IPS-18a (cell line): ENCODE measurements around the gene PPP1R12B.
"Not testable (repeated sequence)": the region's sequence is repeated elsewhere in the genome, so short reads cannot be mapped to it uniquely, and the experiment has no call there.

Experiments used
- H3K27ac ChIP-seq: one replicate; pipeline ENCODE4 v1.5.1; 2013; ENCODE audit warnings: low read length
- H3K27me3 ChIP-seq: one replicate; pipeline ENCODE4 v1.6.1; 2013; ENCODE audit warnings: mild to moderate bottlenecking, low read length; ENCODE audit not compliant: control insufficient read depth, insufficient read depth
- H3K36me3 ChIP-seq: one replicate; pipeline ENCODE4 v1.6.1; 2013; ENCODE audit warnings: low read depth, low read length; ENCODE audit not compliant: control insufficient read depth
- H3K4me1 ChIP-seq: one replicate; pipeline ENCODE4 v1.6.1; 2013; ENCODE audit warnings: low read depth, low read length; ENCODE audit not compliant: control insufficient read depth
- H3K4me3 ChIP-seq: one replicate; pipeline ENCODE4 v1.5.1; 2013; ENCODE audit warnings: low read length
- H3K9ac ChIP-seq: one replicate; pipeline ENCODE4 v1.6.1; 2013; ENCODE audit warnings: mild to moderate bottlenecking, low read length, moderate library complexity
- H3K9me3 ChIP-seq: one replicate; pipeline ENCODE4 v1.6.1; 2013; ENCODE audit warnings: low read depth, low read length; ENCODE audit not compliant: control insufficient read depth

Gene PPP1R12B

GRCh38 chr1:202379884-202380529 is 31.5 kb downstream of the PPP1R12B start:
- not testable (repeated sequence) for H3K36me3 ChIP-seq, H3K27me3 ChIP-seq, H3K9me3 ChIP-seq
- Histone ChIP-seq H3K9ac (peak overlapping the region; percentile 26), H3K27ac (peak overlapping the region; percentile 5), H3K4me1 (peaks cover 17% of the 10 kb centered on the region), H3K4me3 (peak overlapping the region; percentile 33)

GRCh38 chr1:202380535-202380934 is 32.0 kb downstream of the PPP1R12B start:
- not testable (repeated sequence) for H3K27me3 ChIP-seq, H3K36me3 ChIP-seq, H3K9me3 ChIP-seq
- peak overlapping the region; percentile 26 for H3K9ac ChIP-seq
- peak overlapping the region; percentile 33 for H3K4me3 ChIP-seq
- H3K27ac ChIP-seq = peak overlapping the region; percentile 5
- peaks cover 17% of the 10 kb centered on the region for H3K4me1 ChIP-seq

GRCh38 chr1:202381867-202382266 is 33.4 kb downstream of the PPP1R12B start:
- not testable (repeated sequence) for H3K4me3 ChIP-seq, H3K9me3 ChIP-seq, H3K9ac ChIP-seq, H3K27me3 ChIP-seq, H3K36me3 ChIP-seq, H3K27ac ChIP-seq
- peaks cover 17% of the 10 kb centered on the region for H3K4me1 ChIP-seq

GRCh38 chr1:202395831-202396230 is 47.3 kb downstream of the PPP1R12B start:
- not testable (repeated sequence) for H3K4me3 ChIP-seq, H3K9me3 ChIP-seq, H3K4me1 ChIP-seq, H3K9ac ChIP-seq, H3K27me3 ChIP-seq, H3K27ac ChIP-seq, H3K36me3 ChIP-seq

GRCh38 chr1:202397256-202397655 is 48.8 kb downstream of the PPP1R12B start:
- no peaks in the 10 kb centered on the region for H3K4me1 ChIP-seq
- no peaks in the 10 kb centered on the region for H3K9me3 ChIP-seq
- H3K4me3 ChIP-seq = no peak overlapping the region
- H3K36me3 ChIP-seq = no peaks in the 10 kb centered on the region
- H3K9ac ChIP-seq = no peak overlapping the region
- no peak overlapping the region for H3K27ac ChIP-seq
- H3K27me3 ChIP-seq = no peaks in the 10 kb centered on the region

- not testable (repeated sequence) for H3K36me3 ChIP-seq, H3K4me1 ChIP-seq, H3K9me3 ChIP-seq, H3K27ac ChIP-seq, H3K4me3 ChIP-seq, H3K9ac ChIP-seq, H3K27me3 ChIP-seq
These were observed 49.9 kb downstream of the PPP1R12B start for GRCh38 chr1:202398439-202398838.

- H3K9me3 ChIP-seq, H3K9ac ChIP-seq, H3K4me1 ChIP-seq, H3K27me3 ChIP-seq, H3K27ac ChIP-seq, H3K4me3 ChIP-seq, H3K36me3 ChIP-seq: not testable (repeated sequence)
These were observed 53.3 kb downstream of the PPP1R12B start for GRCh38 chr1:202401771-202402170.

- not testable (repeated sequence) for H3K36me3 ChIP-seq, H3K4me1 ChIP-seq, H3K27me3 ChIP-seq, H3K4me3 ChIP-seq, H3K27ac ChIP-seq, H3K9ac ChIP-seq, H3K9me3 ChIP-seq
These were observed 54.9 kb downstream of the PPP1R12B start for GRCh38 chr1:202403381-202403780.

GRCh38 chr1:202405928-202406327 is 57.4 kb downstream of the PPP1R12B start:
- no peak overlapping the region for H3K27ac ChIP-seq
- H3K4me1 ChIP-seq = peaks cover 8% of the 10 kb centered on the region
- no peak overlapping the region for H3K9ac ChIP-seq
- H3K36me3 ChIP-seq = no peaks in the 10 kb centered on the region
- H3K4me3 ChIP-seq = no peak overlapping the region
- no peaks in the 10 kb centered on the region for H3K27me3 ChIP-seq
- H3K9me3 ChIP-seq = no peaks in the 10 kb centered on the region

- not testable (repeated sequence) for H3K27me3 ChIP-seq, H3K36me3 ChIP-seq, H3K27ac ChIP-seq, H3K9me3 ChIP-seq, H3K4me3 ChIP-seq, H3K9ac ChIP-seq, H3K4me1 ChIP-seq
These were observed 58.4 kb downstream of the PPP1R12B start for GRCh38 chr1:202406896-202407295.

- H3K27ac ChIP-seq, H3K27me3 ChIP-seq, H3K9me3 ChIP-seq, H3K4me1 ChIP-seq, H3K9ac ChIP-seq, H3K4me3 ChIP-seq, H3K36me3 ChIP-seq: not testable (repeated sequence)
These were observed 58.9 kb downstream of the PPP1R12B start for GRCh38 chr1:202407378-202407777.

GRCh38 chr1:202410251-202410650 is 61.8 kb downstream of the PPP1R12B start:
- not testable (repeated sequence) for H3K9ac ChIP-seq, H3K27me3 ChIP-seq, H3K4me1 ChIP-seq, H3K4me3 ChIP-seq, H3K27ac ChIP-seq, H3K9me3 ChIP-seq, H3K36me3 ChIP-seq
